CD4-positive, alpha-beta T cell (primary cell): ENCODE data around the gene DIAPH2. TPM values are rescaled to one million over a fixed set of nuclear protein-coding genes. Genes with fewer than 3 reads are reported as not detected.

ENCODE experiments used
- ATAC-seq: fragments of 200-7000 bp; cut with Tn5 transposase; one replicate; pipeline ENCODE4 v1.10.0; 2022; ENCODE audit warnings: mild to moderate bottlenecking; ENCODE audit not compliant: poor library complexity
- CTCF ChIA-PET: fragments of 350-600 bp; sonication (Branson Sonifier 250); formaldehyde crosslinking; loops from one replicate; lab custom pipeline; 2021; ENCODE audit warnings: antibody characterized with exemption, inconsistent platforms; lab: Charles Lee
- POLR2A ChIA-PET: fragments of 350-600 bp; sonication (Branson Sonifier 250); formaldehyde crosslinking; loops from one replicate; lab custom pipeline; 2021; ENCODE audit warnings: antibody characterized with exemption, inconsistent platforms; lab: Charles Lee
- DNase-seq, 14 experiments: peaks; one replicate each; pipeline ENCODE4 v3.0.0-alpha.2; 2013 to 2020; ENCODE audit warnings: mixed read lengths in 2 of 14
- H3K27ac ChIP-seq, 2 donors: one replicate each; pipeline versions ENCODE4 v1.5.1 to v1.7.0; 2013; ENCODE audit warnings: low read length in 2 of 2, low read depth in 1 of 2, mild to moderate bottlenecking in 1 of 2
- H3K27me3 ChIP-seq, 2 experiments: 1 replicate in 1 of 2; 2 replicates in 1 of 2; pipeline versions ENCODE4 v1.6.1 to v1.7.0; 2013; ENCODE audit warnings: low read length in 2 of 2, control low read depth in 1 of 2, mild to moderate bottlenecking in 1 of 2, moderate library complexity in 1 of 2; ENCODE audit not compliant: insufficient read depth in 2 of 2, control insufficient read depth in 1 of 2
- H3K36me3 ChIP-seq: one replicate; pipeline ENCODE4 v1.6.1; 2013; ENCODE audit warnings: low read length, control low read depth; ENCODE audit not compliant: insufficient read depth
- H3K4me1 ChIP-seq: one replicate; pipeline ENCODE4 v1.6.1; 2013; ENCODE audit warnings: low read length, control low read depth; ENCODE audit not compliant: insufficient read depth
- H3K4me3 ChIP-seq: one replicate; pipeline ENCODE4 v1.5.1; 2013; ENCODE audit warnings: mild to moderate bottlenecking, low read length, moderate library complexity
- H3K9me3 ChIP-seq, 2 experiments: 1 replicate in 1 of 2; 2 replicates in 1 of 2; pipeline versions ENCODE4 v1.6.1 to v1.7.0; 2013; ENCODE audit warnings: low read length in 2 of 2, mild to moderate bottlenecking in 2 of 2, control low read depth in 1 of 2, moderate library complexity in 1 of 2; ENCODE audit not compliant: control insufficient read depth in 1 of 2, insufficient read depth in 1 of 2
- H3K27ac Mint-ChIP-seq: one replicate; pipeline ENCODE4 v1.8.0; 2020; ENCODE audit warnings: mixed read lengths
- H3K27me3 Mint-ChIP-seq: one replicate; pipeline ENCODE4 v1.8.0; 2021; ENCODE audit warnings: mixed read lengths
- H3K36me3 Mint-ChIP-seq: one replicate; pipeline ENCODE4 v1.8.0; 2021; ENCODE audit warnings: low read depth, mixed read lengths
- H3K4me1 Mint-ChIP-seq: one replicate; pipeline ENCODE4 v1.8.0; 2021; ENCODE audit warnings: low read depth, mixed read lengths
- H3K4me3 Mint-ChIP-seq: one replicate; pipeline ENCODE4 v1.8.0; 2020; ENCODE audit warnings: mild to moderate bottlenecking, mixed read lengths
- H3K9me3 Mint-ChIP-seq: one replicate; pipeline ENCODE4 v1.8.0; 2020; ENCODE audit warnings: mixed read lengths
- intact Hi-C, 2 experiments: fragments of 100-400 bp; cut with DNase I in 1 of 2; cut with micrococcal nuclease in 1 of 2; formaldehyde crosslinking; loops; one replicate each; pipeline versions ENCODE4 v1.15.1 to v1.9.0; 2023 to 2025; cut with DNase I, micrococcal nuclease
- total RNA-seq, 174 experiments: library from RNA in 2 of 174; stranded (reverse) in 2 of 174; gene quantifications; one replicate each; pipeline ENCODE4 v1.2.3 and lab custom pipeline; 2021 to 2026
- TF ChIP-seq, protein P1 (sequence below): fragments of 200-600 bp; IDR thresholded peaks from one replicate; pipeline ENCODE4 v1.8.0; 2022; ENCODE audit warnings: antibody characterized with exemption, mild to moderate bottlenecking

DIAPH2 gene
- total RNA-seq, 2 experiments from 2014 or later = 11.4 to 11.7 TPM

GRCh38 chrX:97046867-97047266 is 362.2 kb downstream of the DIAPH2 start:
- H3K9me3 Mint-ChIP-seq = no peaks in the 10 kb centered on the region
- Histone ChIP-seq H3K27me3 (no peaks in the 10 kb centered on the region), H3K4me3 (no peak overlapping the region), H3K27ac (no peak overlapping the region), H3K36me3 (no peaks in the 10 kb centered on the region), H3K4me1 (no peaks in the 10 kb centered on the region), H3K9me3 (no peaks in the 10 kb centered on the region)
- ChIA-PET CTCF (no interaction called here), POLR2A (no interaction called here)
- TF ChIP-seq, protein P1, sequence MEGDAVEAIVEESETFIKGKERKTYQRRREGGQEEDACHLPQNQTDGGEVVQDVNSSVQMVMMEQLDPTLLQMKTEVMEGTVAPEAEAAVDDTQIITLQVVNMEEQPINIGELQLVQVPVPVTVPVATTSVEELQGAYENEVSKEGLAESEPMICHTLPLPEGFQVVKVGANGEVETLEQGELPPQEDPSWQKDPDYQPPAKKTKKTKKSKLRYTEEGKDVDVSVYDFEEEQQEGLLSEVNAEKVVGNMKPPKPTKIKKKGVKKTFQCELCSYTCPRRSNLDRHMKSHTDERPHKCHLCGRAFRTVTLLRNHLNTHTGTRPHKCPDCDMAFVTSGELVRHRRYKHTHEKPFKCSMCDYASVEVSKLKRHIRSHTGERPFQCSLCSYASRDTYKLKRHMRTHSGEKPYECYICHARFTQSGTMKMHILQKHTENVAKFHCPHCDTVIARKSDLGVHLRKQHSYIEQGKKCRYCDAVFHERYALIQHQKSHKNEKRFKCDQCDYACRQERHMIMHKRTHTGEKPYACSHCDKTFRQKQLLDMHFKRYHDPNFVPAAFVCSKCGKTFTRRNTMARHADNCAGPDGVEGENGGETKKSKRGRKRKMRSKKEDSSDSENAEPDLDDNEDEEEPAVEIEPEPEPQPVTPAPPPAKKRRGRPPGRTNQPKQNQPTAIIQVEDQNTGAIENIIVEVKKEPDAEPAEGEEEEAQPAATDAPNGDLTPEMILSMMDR = no peak
- H3K4me1 Mint-ChIP-seq = no peaks in the 10 kb centered on the region
- ATAC-seq = no peak
- no peaks in the 10 kb centered on the region for H3K27me3 Mint-ChIP-seq
- DNase-seq = no peak
- H3K4me3 Mint-ChIP-seq = no peak overlapping the region
- no peak overlapping the region for H3K27ac Mint-ChIP-seq
- intact Hi-C loops = no loop called here
- no peaks in the 10 kb centered on the region for H3K36me3 Mint-ChIP-seq

- no peaks in the 10 kb centered on the region for H3K27me3 Mint-ChIP-seq
- H3K4me3 Mint-ChIP-seq = no peak overlapping the region
- no peaks in the 10 kb centered on the region for H3K4me1 ChIP-seq
- no peak overlapping the region for H3K27ac Mint-ChIP-seq
- no peak overlapping the region for H3K4me3 ChIP-seq
- H3K9me3 ChIP-seq = no peaks in the 10 kb centered on the region
- no peaks in the 10 kb centered on the region for H3K36me3 ChIP-seq
- TF ChIP-seq, protein P1 = no peak
- ChIA-PET POLR2A (no interaction called here), CTCF (no interaction called here)
- no peaks in the 10 kb centered on the region for H3K27me3 ChIP-seq
- H3K27ac ChIP-seq = no peak overlapping the region
- no peak for ATAC-seq
- no peaks in the 10 kb centered on the region for H3K4me1 Mint-ChIP-seq
- H3K9me3 Mint-ChIP-seq = no peaks in the 10 kb centered on the region
- DNase-seq = no peak
- H3K36me3 Mint-ChIP-seq = no peaks in the 10 kb centered on the region
- intact Hi-C loops = no loop called here
These were observed 365.8 kb downstream of the DIAPH2 start for GRCh38 chrX:97050392-97050791.

DNA sequence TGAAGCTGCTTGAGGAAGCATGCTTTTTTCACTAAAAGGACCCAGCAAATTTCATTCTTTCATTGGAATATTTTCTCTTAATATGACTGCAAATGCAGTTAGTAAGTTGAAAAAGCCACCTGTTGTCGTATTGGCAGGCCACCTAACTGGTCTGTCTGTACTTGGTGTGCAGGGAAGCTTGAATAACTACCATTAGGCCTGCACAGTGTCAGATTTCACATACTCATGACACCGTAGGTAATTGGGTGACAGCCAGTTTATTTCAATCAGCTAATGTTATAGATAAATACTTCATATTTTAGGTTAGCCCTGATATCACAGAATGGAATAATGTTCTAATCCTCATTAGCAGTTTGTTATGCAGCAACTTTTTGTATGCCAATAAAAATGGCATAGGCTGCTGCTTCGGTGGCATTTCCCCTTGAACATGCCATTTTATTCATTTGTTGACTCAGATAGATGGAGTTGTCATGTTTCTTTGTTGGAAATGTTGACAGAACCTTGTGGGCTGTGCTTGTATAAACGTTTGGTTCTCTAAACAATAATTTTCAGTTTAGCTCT is 372.8 kb downstream of the DIAPH2 start:
- ATAC-seq (no peak), DNase-seq (no peak)
- intact Hi-C loops = no loop called here
- no peaks in the 10 kb centered on the region for H3K9me3 Mint-ChIP-seq
- H3K4me3 Mint-ChIP-seq = no peak overlapping the region
- no peaks in the 10 kb centered on the region for H3K27me3 ChIP-seq
- H3K4me1 Mint-ChIP-seq = peaks cover 4% of the 10 kb centered on the region
- ChIA-PET POLR2A (no interaction called here), CTCF (no interaction called here)
- TF ChIP-seq, protein P1 = no peak
- no peaks in the 10 kb centered on the region for H3K27me3 Mint-ChIP-seq
- no peaks in the 10 kb centered on the region for H3K36me3 ChIP-seq
- no peaks in the 10 kb centered on the region for H3K9me3 ChIP-seq
- no peaks in the 10 kb centered on the region for H3K36me3 Mint-ChIP-seq
- H3K27ac Mint-ChIP-seq = no peak overlapping the region
- H3K27ac ChIP-seq = no peak overlapping the region
- no peaks in the 10 kb centered on the region for H3K4me1 ChIP-seq
- H3K4me3 ChIP-seq = no peak overlapping the region
